ENCODE measurements around the gene GNAL.

DNA sequence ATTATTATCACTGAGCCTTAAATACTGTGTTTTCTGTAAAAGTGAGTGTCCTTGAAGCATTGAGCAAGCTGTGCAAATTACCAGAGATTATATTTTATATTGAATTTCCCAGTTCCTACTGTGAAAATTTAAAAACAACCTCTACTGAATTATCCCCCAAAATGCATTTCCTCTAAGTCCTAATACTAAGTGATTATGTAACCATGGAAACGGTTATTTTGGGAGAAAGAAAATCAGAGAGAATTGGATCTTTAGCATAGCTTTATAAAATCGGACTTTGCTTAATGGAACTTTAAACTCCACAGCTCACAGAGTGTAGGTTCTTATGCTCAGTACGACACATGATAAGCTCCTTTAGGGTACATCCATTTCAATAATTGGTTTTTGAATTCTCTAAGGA lies 142.9 kb downstream of the GNAL start:
- TF ChIP-seq, protein P1, sequence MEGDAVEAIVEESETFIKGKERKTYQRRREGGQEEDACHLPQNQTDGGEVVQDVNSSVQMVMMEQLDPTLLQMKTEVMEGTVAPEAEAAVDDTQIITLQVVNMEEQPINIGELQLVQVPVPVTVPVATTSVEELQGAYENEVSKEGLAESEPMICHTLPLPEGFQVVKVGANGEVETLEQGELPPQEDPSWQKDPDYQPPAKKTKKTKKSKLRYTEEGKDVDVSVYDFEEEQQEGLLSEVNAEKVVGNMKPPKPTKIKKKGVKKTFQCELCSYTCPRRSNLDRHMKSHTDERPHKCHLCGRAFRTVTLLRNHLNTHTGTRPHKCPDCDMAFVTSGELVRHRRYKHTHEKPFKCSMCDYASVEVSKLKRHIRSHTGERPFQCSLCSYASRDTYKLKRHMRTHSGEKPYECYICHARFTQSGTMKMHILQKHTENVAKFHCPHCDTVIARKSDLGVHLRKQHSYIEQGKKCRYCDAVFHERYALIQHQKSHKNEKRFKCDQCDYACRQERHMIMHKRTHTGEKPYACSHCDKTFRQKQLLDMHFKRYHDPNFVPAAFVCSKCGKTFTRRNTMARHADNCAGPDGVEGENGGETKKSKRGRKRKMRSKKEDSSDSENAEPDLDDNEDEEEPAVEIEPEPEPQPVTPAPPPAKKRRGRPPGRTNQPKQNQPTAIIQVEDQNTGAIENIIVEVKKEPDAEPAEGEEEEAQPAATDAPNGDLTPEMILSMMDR (conservative IDR thresholded peaks at IDR 0.05; ENCODE audit: low read depth, low read length) = no peak
- no peak for TF ChIP-seq EZH2phosphoT487 (IDR thresholded peaks at IDR 0.05; ENCODE audit: borderline replicate concordance, low read length)
